RKO (cell line): ENCODE results near the gene INTS12.

Experiments
- DNase-seq: peaks from one replicate; pipeline ENCODE4 v3.0.0-alpha.2; 2016; ENCODE audit warnings: low spot score

INTS12 gene

DNA sequence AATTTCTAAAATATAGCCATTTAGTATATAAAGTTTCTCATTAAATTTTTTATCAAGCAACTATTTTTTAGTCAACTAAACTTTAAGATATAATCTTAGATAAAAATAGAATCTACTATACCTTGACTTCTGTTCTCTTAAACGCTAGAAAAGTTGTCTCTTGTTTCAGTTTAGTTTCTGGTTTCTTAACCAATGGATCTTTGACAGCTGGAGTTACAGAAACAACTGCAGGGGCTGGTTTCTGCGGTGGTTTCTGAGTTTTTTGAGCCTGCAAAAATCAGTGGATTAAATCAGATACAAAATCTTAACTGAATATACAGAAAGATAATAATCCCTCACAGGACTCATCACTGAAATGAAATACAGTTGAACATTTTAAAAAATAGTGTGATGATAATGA is 21.9 kb downstream of the INTS12 start:
- DNase-seq, result no peak

DNA sequence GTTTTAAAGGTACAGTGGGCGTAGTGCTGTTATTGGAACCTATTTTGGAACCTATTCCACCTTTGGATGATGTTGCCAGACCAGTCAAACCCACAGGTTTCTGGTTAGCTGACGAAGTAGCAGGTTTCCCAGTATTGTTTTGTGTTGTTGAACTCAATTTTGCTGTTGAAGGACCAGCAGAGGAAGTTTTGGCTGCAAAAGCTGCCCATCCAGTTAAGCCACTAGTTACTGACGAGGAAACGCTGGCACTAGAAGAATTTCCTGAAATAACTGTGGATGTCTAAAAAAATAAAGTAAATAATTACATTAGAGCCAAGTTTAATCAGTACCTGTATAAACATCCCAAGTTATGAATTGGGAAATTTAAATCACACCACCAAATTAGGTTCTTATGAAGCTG is 25.5 kb downstream of the INTS12 start:
- DNase-seq, result no peak

DNA sequence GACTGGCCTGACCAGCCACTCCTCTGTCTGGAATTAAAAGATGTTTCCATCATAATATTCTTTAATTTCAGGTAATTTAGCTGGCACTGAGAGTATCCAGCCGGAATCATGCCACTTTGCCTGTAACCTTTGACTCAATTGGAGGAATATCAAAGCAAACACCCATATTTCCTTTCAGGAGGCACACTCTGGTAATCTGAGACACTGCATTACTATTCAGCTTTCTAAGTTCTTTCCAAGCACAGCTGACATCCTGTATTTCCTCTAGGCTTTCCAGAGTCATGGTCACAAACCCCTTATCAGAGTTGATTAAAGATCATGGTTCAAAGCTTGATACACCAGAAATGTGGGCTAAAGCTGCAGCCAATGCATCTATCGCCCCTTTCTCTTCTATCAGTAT is 29.3 kb downstream of the INTS12 start:
- DNase-seq, result no peak

DNA sequence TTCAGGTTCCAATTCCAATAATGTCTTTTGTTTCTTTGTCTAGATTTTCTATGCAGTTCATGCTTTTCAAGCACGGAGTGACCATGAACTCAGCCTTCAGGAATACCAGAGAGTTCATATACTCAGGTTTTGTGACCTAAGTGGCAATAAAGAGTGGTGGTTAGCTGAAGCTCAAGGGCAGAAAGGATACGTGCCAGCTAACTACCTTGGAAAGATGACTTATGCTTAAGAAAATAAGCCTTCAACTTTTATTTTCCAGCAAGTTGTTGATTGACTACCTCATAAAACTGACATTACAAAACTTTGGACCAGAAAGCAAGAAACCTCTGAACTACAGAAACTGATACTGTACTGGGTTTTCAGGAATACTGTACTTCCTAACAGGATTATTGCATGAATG is 30.8 kb downstream of the INTS12 start:
- DNase-seq, result no peak

DNA sequence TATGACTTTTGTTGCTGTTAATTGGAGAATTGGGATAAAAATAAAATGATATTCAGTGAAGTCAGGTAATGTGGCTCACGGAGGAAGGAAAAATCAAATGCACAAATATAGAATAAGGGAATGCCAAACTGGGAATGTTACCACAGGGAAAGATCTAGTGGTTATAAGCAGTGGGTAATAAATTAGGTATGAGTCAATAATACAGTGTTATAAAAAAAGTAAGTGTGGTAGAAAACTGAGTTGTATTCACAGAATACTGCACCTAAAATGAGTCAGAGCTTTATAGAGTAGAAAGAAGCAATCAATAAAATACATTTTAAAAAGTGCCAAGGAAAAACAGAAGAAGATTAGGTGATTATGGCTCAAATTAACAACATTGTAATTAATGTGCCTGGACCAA is 34.5 kb downstream of the INTS12 start:
- DNase-seq, result no peak

DNA sequence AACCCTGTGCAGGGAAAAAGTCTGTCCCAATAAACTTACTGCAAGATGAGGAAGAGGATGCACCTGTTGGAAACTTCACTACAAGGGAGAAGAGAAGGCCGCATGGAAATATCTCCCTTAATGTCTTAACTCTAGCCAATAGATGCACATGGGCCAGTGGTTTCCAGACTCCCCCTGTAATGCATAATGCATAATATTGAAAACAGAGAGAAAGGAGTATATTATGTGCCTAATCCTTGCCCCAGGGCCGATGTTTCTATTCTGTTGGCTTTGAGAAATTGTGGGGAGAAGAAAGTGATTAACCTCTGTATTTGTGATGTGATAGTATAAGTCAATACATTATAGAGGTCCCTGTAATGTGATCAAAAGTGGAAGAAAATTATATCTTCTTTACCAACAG is 37.2 kb downstream of the INTS12 start:
- no peak for DNase-seq

DNA sequence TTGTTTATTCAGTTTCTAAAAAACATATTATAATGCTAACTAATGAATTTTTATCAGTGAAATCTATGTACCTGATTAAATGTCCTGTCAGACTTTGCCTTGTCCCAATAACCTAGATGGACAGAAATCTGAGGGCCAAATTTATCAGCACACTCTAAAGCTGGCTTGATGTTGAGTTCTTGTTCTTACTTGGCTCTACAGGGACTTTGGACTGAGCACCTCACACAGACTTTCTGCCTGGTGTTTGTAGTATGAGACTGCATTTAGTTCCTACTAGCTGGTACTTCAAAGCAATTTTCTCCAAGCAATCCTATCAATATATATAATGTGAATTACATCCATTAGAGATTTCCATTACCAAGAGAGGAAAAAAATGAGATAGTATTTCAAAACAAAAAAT is 37.8 kb downstream of the INTS12 start:
- DNase-seq, result no peak

DNA sequence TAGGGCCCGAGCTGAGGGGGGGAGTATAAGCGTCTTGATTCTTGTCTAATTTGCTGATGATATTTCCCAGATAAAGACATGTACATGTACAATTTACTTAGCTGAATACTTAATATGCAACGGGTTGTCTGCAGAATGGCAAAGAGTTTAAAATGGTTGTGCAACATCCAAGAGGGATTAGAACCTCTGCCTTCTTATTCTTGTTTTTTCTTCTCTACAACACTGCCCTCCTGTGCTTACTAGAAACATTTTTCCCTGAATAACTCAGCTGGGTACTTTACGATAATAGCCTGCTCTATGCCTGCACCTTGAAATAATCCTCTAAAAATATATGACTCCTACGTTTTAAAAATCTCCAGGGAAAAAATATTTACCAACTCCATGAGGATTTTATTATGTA is 41.8 kb downstream of the INTS12 start:
- DNase-seq, result peak; percentile 14

DNA sequence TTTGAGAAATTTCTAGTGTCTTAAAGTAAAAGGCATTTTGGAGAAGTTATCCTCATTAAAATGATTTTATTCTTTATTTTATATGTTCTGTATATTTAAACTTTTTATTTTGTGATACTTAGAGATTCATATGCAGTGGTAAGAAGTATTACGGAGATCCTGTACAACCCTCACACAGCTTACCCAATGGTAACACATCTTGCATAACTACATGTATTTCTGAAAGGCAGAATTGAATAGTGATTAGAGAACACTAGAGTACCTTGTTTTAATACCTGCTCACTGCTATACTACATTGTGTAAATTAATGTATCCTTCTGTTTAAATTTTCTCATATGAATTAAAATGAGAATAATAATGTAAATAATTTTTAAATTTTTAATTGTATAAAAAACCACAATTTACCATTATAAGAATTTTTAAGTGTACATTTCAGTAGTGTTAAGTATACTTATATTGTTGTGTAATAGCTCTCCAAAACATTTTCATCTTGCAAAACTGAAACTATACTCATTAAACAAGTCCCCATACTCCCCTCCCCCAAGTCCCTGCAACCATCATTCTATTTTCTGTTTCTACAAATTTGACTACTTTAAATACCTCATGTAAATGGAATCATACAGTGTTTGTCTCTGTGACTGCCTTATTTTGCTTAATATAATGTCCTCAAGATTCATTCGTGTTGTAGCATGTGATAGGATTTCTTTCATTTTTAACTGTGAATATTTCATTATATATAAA is 45.4 kb downstream of the INTS12 start:
- DNase-seq, result no peak

DNA sequence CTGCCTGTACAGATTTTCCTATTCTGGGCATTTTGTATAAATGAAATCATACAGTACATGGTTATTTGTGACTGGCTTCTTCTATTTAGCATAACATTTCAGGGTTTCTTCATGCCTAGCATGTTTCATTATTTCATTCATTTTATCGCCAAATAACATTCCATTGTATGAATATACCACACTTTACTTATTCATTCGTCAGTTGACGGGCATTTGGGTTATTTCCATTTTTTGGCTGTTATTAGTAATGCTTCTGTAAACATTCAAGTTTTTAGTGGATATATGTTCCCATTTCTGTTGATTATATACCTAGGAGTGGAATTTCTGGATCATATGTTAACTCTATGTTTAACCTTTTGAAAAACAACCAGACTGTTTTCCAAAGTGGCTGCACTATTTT is 47.5 kb downstream of the INTS12 start:
- no peak for DNase-seq

DNA sequence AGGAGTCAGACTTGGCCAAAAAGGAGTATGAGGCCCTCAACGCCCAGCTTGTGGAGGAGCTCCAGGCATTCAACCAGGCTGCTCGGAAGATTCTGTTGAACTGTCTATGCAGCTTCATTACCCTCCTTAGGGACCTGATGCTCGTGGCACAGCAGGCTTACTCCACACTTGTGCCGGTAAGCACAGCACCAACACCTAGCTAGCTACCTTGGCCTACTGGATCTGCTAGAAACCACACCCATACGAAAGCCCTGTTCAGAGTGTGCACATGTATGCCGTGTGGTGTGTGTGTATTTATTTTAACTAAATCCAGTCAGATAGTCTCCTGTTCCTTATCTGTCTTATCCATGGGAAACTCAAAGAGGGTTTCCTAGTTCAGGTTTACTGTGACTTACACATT is 49.3 kb downstream of the INTS12 start:
- no peak for DNase-seq

DNA sequence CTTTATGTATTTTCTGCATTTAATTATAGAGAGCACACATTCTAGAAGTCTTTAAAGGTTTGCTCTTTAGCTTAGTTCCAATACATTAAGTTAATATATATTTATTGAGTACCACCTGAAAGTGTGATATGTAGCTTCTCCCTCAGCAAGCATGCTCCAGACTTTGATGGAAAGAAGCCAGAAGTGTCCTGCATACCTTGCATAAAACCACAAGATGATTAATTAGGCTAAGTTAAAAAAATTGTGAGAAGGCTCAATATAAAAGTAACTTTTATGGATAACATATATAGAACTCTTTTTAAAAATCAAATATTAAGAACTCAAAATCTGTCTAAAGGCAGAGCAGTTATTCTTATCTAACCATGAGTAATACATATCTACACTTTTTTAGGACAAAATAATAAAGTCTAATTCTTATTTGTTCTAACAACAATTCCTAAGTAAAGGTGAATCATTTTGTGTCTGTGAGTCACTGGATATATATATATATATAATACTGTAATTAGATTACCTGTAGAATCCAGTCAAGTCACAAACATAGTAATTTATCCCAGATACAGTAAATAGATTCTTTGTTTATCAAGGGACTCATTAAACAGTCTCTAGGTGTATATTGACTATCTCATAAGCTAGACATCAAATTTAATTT is 51.2 kb downstream of the INTS12 start:
- no peak for DNase-seq

DNA sequence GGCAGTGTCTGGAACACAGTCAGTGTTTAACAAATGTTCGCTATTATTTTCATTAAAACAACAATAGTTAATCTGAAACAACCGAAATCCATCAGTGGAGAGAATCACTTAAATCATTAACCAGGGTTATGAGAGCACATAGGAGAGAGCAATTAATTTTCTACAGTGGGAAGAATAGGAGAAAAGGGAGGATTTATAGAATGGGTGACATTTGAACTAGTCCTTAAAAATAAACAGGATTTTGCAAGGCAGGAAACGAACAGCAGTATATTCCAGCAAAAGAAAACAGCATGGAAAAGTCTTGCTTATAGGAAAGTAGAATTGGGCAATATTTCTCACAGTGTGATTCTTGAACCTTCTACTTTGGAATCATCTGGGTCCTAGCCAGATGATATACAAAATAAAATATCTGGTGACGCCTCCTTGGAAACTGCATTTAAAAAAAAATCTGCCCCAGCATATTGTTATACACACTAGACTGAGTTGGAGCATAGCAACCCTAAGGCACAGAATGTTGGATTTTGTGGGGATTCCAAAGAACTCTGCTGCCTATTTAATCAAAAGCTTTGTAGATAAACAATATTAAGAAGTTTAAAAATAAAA is 56.1 kb downstream of the INTS12 start:
- DNase-seq, result no peak

DNA sequence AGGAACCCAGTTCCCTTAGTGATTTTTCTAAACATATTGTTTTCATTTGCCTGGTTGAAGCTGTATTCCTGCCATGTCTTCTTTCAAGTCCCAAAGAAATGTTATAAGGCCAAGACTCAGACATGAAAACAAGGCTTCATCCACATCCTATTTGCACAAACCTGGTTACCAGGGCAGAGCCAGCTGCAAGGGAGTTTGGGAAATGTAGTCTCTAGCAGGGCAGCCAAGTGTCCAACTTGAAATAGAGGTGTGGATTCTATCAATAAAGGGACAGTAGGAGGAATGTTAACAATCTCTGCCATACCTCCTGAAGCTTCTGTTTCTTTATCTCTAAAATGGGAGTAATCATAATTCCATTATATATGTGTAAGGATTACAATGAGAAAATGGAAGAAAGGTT is 56.6 kb downstream of the INTS12 start:
- DNase-seq, result no peak

DNA sequence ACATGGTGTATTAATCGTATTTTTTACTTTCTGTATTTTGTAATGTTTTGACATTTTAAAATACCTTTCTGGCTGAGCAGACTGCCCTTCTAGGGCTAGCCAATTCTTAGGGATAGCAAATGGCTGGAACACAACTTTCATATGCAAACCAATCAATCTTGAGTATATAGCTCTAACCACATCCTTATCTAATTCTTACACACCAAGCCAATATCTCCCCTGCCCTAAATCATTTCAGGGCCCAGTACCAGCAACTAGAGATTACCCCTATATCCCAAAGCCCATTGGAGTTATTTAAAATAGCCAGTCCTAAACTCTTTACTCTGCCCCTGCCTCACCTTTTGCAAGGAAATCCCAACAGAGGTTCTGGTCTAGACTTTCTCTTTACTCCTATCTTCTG is 58.3 kb downstream of the INTS12 start:
- DNase-seq, result no peak

DNA sequence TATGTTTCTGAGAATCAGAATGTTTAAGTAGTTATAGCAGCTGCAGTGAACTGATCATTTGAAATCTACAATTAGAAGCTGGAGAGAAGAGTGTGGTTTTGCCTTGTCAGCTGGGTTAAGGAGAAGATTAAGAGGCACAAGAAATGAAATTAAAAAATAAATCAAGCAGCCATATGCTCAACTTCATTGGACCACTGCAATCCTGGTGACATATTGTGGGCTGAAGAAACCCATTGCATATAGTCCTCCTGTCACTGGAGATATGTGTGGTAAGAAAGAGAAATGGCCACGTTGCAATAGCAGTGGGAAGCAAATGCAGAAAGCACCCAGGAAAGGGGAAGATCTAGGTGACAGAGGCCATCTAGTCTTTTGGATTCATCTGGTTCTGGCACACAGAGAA is 63.0 kb downstream of the INTS12 start:
- DNase-seq, result no peak

DNA sequence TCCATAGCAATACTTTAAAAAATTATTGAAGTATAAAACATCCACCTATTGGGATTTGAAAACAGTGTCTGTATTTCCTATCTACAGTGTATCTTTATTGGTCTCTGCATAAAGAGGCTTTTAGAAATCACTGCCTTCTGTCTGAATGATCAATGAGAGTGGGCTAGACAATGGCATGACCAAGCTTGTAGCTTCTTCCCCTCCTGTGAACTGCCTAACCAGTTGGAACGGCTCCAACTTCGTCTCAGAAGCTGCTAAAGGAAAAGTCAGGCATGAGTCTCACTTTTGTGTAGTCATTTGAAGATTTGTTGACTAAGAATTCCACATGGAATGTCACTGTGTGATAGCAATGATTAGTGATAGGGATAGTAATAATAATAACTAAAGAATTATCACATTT is 64.2 kb downstream of the INTS12 start:
- DNase-seq, result peak; percentile 31

DNA sequence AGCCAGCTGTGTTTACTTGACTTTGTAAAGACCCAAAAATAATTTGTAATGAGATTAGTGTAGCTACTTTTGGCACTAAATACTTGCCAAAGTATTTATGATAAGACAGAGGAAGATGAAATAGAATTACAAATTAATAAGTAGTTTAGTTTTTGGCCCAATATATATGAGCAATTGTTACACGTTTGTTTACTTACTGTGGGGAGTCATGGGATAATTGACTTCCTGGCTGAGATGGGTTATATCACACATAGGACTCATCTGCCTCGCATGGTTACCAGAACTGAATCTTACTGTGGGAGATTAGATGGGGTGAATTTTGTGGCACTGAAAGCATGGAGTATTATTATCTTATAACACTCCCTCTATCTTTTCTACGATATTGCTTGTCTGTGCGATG is 66.6 kb downstream of the INTS12 start:
- no peak for DNase-seq

DNA sequence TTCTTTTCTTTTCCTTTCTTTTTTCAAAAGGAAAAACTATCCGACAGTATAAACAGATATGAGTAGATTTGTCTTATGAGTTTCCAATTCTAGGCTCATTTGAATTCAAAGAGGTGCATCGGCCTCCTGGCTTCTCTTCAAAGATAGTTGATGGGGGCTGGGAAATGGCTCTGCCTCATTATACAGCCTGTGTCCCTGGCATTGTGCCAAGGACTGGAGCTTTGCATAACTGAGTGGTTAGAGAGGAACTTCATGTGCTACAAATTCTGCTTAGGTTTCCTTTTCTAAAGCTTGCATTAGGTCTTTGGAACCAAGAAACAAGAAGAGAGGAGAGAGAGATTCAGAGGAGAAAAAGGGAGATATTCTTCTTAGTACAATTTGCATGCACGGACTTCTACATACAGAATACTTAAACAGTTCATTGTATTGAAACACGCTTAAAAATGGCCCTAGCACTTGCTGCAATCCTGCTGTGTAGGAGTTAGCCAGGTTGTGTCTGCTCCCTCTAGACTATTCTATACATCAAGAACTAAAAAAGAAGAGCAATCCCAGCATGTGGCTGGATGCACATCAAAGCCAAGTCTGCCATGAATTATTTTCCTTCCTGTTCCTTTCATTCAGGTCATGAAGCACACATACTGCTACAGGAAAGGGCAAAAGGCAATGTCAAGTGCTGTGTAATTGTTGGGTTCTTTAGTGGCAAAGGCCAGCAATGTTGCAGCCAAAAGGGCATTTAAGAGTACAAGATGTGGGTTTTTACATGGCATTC is 70.9 kb downstream of the INTS12 start:
- DNase-seq, result no peak

DNA sequence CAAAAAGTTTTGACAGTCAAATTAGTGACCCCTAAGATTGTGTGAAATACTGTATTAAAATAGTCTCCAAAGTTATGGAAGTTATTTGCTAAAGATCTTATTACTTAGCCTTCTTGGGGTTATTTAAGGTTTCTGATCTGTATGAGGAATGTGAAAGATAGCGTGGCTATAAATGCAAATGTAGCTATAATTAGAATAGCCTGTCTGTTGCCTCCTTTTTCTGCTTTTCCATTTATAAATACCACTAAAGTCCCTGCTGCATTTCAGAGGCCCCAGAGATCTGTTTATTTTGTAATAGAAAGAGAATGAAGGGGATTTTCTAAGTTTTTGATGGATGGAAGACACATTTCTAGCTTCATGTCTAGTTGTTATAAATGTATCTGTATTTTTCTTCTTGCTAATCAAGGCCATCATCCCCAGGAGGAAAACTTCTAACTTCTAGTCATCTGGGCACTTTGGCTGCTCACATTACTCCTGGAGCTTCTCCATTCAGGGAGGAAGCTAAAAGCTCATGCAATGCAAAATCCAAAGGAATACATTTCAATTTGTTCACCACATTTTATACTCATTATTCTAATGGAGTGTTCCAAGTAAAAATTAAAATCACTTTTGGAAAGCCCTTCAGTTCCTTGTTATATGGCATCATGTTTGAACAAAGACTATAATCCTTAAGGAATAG is 73.9 kb downstream of the INTS12 start:
- DNase-seq, result no peak

DNA sequence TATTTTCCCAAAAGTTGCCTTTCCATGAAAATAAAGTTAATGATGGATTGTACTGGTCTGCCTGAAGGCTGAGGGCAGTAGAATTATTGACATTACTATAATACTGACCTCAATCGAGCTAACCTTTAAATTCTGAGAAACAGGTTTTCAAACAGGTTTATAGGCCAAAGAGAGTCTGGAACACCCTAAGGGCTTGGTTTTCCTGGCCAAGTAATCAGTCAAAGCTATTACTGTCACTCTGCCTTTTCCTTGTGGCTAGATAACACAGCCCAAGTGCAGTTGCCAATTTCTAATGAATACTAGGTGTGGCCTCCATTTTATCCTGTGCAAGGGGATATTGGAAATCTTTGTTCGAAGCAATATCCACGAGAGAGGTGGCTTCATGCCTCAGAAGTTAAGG is 75.2 kb downstream of the INTS12 start:
- no peak for DNase-seq
